Mammary epithelial cell (primary cell): ENCODE measurements around the gene SULT2B1.

Experiments
- EZH2 ChIP-seq: IDR thresholded peaks from 2 replicates; pipeline ENCODE4 v1.6.1; 2012; ENCODE audit warnings: low read length, inconsistent platforms, borderline replicate concordance
- TF ChIP-seq, protein P1 (sequence below), 2 donors: IDR thresholded peaks in 1 of 2; conservative IDR thresholded peaks in 1 of 2; 2 replicates each; pipeline ENCODE4 v1.5.1; 2011 to 2012; ENCODE audit warnings: inconsistent platforms in 2 of 2, low read length in 2 of 2, mild to moderate bottlenecking in 2 of 2, control low read depth in 1 of 2, low read depth in 1 of 2; ENCODE audit not compliant: insufficient read depth in 1 of 2; ENCODE audit errors: extremely low read depth in 1 of 2

GRCh38 chr19:48630296-48631063 is 78.5 kb downstream of the SULT2B1 start:
- TF ChIP-seq, protein P1, sequence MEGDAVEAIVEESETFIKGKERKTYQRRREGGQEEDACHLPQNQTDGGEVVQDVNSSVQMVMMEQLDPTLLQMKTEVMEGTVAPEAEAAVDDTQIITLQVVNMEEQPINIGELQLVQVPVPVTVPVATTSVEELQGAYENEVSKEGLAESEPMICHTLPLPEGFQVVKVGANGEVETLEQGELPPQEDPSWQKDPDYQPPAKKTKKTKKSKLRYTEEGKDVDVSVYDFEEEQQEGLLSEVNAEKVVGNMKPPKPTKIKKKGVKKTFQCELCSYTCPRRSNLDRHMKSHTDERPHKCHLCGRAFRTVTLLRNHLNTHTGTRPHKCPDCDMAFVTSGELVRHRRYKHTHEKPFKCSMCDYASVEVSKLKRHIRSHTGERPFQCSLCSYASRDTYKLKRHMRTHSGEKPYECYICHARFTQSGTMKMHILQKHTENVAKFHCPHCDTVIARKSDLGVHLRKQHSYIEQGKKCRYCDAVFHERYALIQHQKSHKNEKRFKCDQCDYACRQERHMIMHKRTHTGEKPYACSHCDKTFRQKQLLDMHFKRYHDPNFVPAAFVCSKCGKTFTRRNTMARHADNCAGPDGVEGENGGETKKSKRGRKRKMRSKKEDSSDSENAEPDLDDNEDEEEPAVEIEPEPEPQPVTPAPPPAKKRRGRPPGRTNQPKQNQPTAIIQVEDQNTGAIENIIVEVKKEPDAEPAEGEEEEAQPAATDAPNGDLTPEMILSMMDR (conservative IDR thresholded peaks at IDR 0.05 in 1 of 2, IDR thresholded peaks at IDR 0.05 in 1 of 2; ENCODE audit: extremely low read depth in 1 of 2, insufficient read depth in 1 of 2, low read depth in 1 of 2, low read length in 2 of 2): no peak
- TF ChIP-seq EZH2: no peak
